ENCODE measurements around the gene PSMA5. TPM values are rescaled to one million over a fixed set of nuclear protein-coding genes. Genes with fewer than 3 reads are reported as not detected.
A peak's percentile ranks its signal among the peaks of the same experiment; 100 is the strongest.
"Not testable (repeated sequence)": the region's sequence is repeated elsewhere in the genome, so short reads cannot be mapped to it uniquely, and the experiment has no call there.

The PSMA5 gene
- total RNA-seq, 4 donors from 2014 or later, result 63.5 to 82.5 (median 78.2) TPM

DNA sequence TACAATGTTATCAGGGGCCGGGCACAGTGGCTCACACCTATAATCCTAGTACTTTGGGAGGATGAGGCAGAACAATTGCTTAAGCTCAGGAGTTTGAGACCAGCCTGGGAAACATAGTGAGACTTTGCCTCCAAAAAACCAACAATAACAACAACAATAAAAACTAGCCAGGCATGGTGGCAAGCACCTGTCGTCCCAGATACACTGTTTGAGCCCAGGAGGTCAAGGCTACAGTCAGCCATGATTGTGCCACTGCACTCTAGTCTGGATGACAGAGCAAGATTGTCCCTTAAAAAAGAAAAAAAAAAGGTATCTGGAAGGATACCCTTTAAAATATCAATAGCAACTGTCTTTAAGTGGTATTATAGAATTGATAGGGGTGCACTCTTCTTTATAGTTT, 44.7 kb downstream of the PSMA5 start:
- in situ Hi-C loops (cut with MboI; ENCODE audit: low sequenced_read_pairs in 4 of 4), result no loop called here
- ATAC-seq, result no peak
- peak overlapping the region; percentile 83 to 97 (median 90) for H3K27ac ChIP-seq
- H3K9me3 ChIP-seq, result no peaks in the 10 kb centered on the region
- no peaks in the 10 kb centered on the region for H3K36me3 ChIP-seq
- no peak for DNase-seq
- TF ChIP-seq POLR2A (IDR thresholded peaks at IDR 0.05) (no peak), CTCF (IDR thresholded peaks at IDR 0.05 in 4 of 5, conservative IDR thresholded peaks at IDR 0.05 in 1 of 5) (no peak)
- intact Hi-C loops (cut with DNase I; ENCODE audit: low total_unique reads), result no loop called here
- no peaks in the 10 kb centered on the region for H3K27me3 ChIP-seq
- H3K4me1 ChIP-seq, result peaks cover 85 to 88% of the 10 kb centered on the region in 2 donors
- H3K4me3 ChIP-seq, result no peak overlapping the region

DNA sequence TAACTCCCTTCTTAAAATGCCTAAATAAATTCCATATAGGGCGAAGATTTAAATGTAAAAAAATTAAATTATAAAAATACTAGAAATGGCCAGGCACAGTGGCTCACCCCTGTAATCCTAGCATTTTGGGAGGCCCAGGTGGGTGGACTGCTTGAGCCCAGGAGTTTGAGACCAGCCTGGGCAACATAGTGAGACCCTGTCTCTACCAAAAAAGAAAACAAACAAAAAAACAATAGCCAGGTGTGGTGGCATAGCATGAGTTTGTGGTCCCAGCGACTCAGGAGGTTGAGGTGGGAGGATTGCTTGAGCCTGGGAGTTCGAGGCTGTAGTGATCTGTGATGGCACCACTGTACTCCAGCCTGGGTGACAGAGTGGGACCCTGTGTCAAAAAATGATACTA, 46.3 kb downstream of the PSMA5 start:
- in situ Hi-C loops (cut with MboI; ENCODE audit: low sequenced_read_pairs in 4 of 4), result no loop called here

DNA sequence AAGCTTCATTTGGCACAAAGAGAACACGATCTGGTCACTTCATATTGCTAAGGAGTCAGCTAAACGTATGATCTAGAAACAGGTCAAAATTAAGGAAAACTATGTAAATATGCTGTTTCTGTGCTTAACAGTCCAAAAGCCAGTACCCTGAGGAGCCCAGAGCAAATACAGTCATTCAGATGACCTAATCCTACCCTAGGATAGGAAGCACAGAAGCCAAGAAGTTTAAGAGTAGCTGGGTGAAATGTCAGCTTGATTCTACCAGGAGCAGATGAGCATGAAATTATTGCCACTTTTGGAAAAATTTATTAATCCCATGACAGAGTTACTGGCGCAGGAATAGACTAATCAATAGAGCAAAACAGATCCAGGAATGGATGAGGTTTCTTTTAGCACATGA, 46.8 kb downstream of the PSMA5 start:
- DNase-seq (no peak), ATAC-seq (peak in 1 of 2 donors; percentile 24)
- no peak for TF ChIP-seq CTCF (IDR thresholded peaks at IDR 0.05 in 4 of 5, conservative IDR thresholded peaks at IDR 0.05 in 1 of 5)
- TF ChIP-seq POLR2A (IDR thresholded peaks at IDR 0.05), result no peak
- no peak overlapping the region for H3K4me3 ChIP-seq
- in situ Hi-C loops (cut with MboI; ENCODE audit: low sequenced_read_pairs in 4 of 4) (no loop called here), intact Hi-C loops (cut with DNase I; ENCODE audit: low total_unique reads) (no loop called here)
- H3K4me1 ChIP-seq, result peaks cover 69 to 70% of the 10 kb centered on the region in 2 donors
- no peaks in the 10 kb centered on the region for H3K9me3 ChIP-seq
- H3K27me3 ChIP-seq, result no peaks in the 10 kb centered on the region
- peak overlapping the region; percentile 83 to 97 (median 90) for H3K27ac ChIP-seq
- no peaks in the 10 kb centered on the region for H3K36me3 ChIP-seq

More for the DNA sequence above, 46.3 kb downstream of the PSMA5 start:
- intact Hi-C loops (cut with DNase I; ENCODE audit: low total_unique reads), result no loop called here
- ATAC-seq (no peak), DNase-seq (no peak)
- H3K9me3 ChIP-seq, result no peaks in the 10 kb centered on the region
- H3K4me1 ChIP-seq, result peaks cover 70 to 74% of the 10 kb centered on the region in 2 donors
- H3K27me3 ChIP-seq, result no peaks in the 10 kb centered on the region
- TF ChIP-seq POLR2A (IDR thresholded peaks at IDR 0.05), result no peak
- TF ChIP-seq CTCF (IDR thresholded peaks at IDR 0.05 in 4 of 5, conservative IDR thresholded peaks at IDR 0.05 in 1 of 5), result no peak
- H3K36me3 ChIP-seq, result no peaks in the 10 kb centered on the region
- H3K4me3 ChIP-seq, result no peak overlapping the region
- peak overlapping the region; percentile 83 to 97 (median 90) for H3K27ac ChIP-seq

- no peaks in the 10 kb centered on the region for H3K27me3 ChIP-seq
- no peak for TF ChIP-seq CTCF (IDR thresholded peaks at IDR 0.05 in 4 of 5, conservative IDR thresholded peaks at IDR 0.05 in 1 of 5)
- TF ChIP-seq POLR2A (IDR thresholded peaks at IDR 0.05), result no peak
These were observed 48.5 kb downstream of the PSMA5 start for GRCh38 chr1:109377698-109378097.

DNA sequence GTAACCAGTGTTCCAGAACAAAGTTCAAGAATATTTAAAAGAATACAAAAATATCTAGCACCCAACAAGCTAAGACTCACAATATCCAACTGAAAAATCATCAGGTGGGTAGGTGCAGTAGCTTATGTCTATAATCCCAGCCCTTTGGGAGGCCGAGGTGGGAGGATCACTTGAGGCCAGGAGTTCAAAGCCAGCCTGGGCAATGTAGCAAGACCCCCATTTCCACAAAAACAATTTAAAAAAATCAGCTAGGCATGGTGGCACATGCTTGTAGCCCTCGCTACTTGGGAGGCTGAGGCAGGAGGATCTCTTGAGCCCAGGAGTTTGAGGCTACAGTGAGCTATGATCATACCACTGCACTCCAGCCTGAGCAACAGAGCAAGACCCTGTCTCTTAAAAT, 52.6 kb downstream of the PSMA5 start:
- peaks cover 67 to 73% of the 10 kb centered on the region in 2 donors for H3K4me1 ChIP-seq
- DNase-seq; H3K4me3 ChIP-seq; H3K27me3 ChIP-seq; intact Hi-C loops (cut with DNase I; ENCODE audit: low total_unique reads); in situ Hi-C loops (cut with MboI; ENCODE audit: low sequenced_read_pairs in 4 of 4); H3K36me3 ChIP-seq; ATAC-seq; H3K9me3 ChIP-seq: not testable (repeated sequence)
- H3K27ac ChIP-seq, result peak overlapping the region; percentile 92 to 97 (median 93)

More at GRCh38 chr1:109377698-109378097, 48.5 kb downstream of the PSMA5 start:
- Histone ChIP-seq H3K9me3 (no peaks in the 10 kb centered on the region), H3K4me3 (no peak overlapping the region), H3K4me1 (peaks cover 68% of the 10 kb centered on the region in 2 donors), H3K36me3 (no peaks in the 10 kb centered on the region), H3K27ac (peak overlapping the region; percentile 71 to 97 (median 90))
- DNase-seq (no peak), ATAC-seq (no peak)
- in situ Hi-C loops (cut with MboI; ENCODE audit: low sequenced_read_pairs in 4 of 4) (no loop called here), intact Hi-C loops (cut with DNase I; ENCODE audit: low total_unique reads) (no loop called here)

All from gastrocnemius medialis (tissue), 4 donors.